Keratinocyte (primary cell): ENCODE data around the gene MEG3. TPM values are rescaled to one million over a fixed set of nuclear protein-coding genes. Genes with fewer than 3 reads are reported as not detected.

Experiments
- DNase-seq: peaks from one replicate; pipeline ENCODE4 v3.0.0-alpha.2; 2011; ENCODE audit warnings: low read depth, missing footprints, low spot score
- FAIRE-seq: peaks from 2 replicates; lab custom pipeline; 2011; peaks lifted over from hg19 to GRCh38; lab: Jason Lieb, UNC
- H2AFZ ChIP-seq: 2 replicates; pipeline ENCODE4 v1.6.0; 2012; ENCODE audit warnings: low read length, control low read depth, inconsistent platforms; ENCODE audit not compliant: control insufficient read depth
- H3K27ac ChIP-seq: 2 replicates; pipeline ENCODE4 v1.5.1; 2011; ENCODE audit warnings: low read length; ENCODE audit not compliant: control insufficient read depth, insufficient read depth
- H3K27me3 ChIP-seq: 3 replicates; pipeline ENCODE4 v1.6.0; 2011; ENCODE audit warnings: low read length; ENCODE audit not compliant: control insufficient read depth, insufficient read depth; ENCODE audit errors: extremely low read depth
- H3K36me3 ChIP-seq, 2 experiments: 2 replicates in 1 of 2; 3 replicates in 1 of 2; pipeline ENCODE4 v1.5.1; 2011; ENCODE audit warnings: low read length in 2 of 2, mild to moderate bottlenecking in 1 of 2; ENCODE audit not compliant: control insufficient read depth in 2 of 2, insufficient read depth in 2 of 2; ENCODE audit errors: extremely low read depth in 1 of 2
- H3K4me1 ChIP-seq: 3 replicates; pipeline ENCODE4 v1.5.1; 2011; ENCODE audit warnings: low read length; ENCODE audit not compliant: control insufficient read depth, insufficient read depth; ENCODE audit errors: extremely low read depth
- H3K4me2 ChIP-seq: 3 replicates; pipeline ENCODE4 v1.6.0; 2011; ENCODE audit warnings: low read depth, low read length; ENCODE audit not compliant: control insufficient read depth, insufficient read depth; ENCODE audit errors: extremely low read depth
- H3K4me3 ChIP-seq, 3 experiments: fragments of 200-600 bp in 1 of 3; sonication (generic) in 1 of 3; 2 replicates in 2 of 3; 3 replicates in 1 of 3; pipeline ENCODE4 v1.5.1; 2011 to 2016; ENCODE audit warnings: low read length in 3 of 3, mild to moderate bottlenecking in 3 of 3, control low read depth in 2 of 3, inconsistent platforms in 1 of 3, low read depth in 1 of 3, mixed read lengths in 1 of 3, mixed run types in 1 of 3, moderate library complexity in 1 of 3; ENCODE audit not compliant: control insufficient read depth in 2 of 3, insufficient read depth in 2 of 3; ENCODE audit errors: extremely low read depth in 1 of 3
- H3K79me2 ChIP-seq: 2 replicates; pipeline ENCODE4 v1.6.0; 2012; ENCODE audit warnings: low read length; ENCODE audit not compliant: control insufficient read depth, insufficient read depth
- H3K9ac ChIP-seq: 3 replicates; pipeline ENCODE4 v1.6.0; 2011; ENCODE audit warnings: low read length; ENCODE audit not compliant: control insufficient read depth, insufficient read depth; ENCODE audit errors: extremely low read depth
- H3K9me1 ChIP-seq: 3 replicates; pipeline ENCODE4 v1.6.0; 2011; ENCODE audit warnings: low read length; ENCODE audit not compliant: control insufficient read depth, insufficient read depth; ENCODE audit errors: extremely low read depth
- H3K9me3 ChIP-seq: 2 replicates; pipeline ENCODE4 v1.5.1; 2012; ENCODE audit warnings: low read depth, low read length; ENCODE audit not compliant: control insufficient read depth
- H4K20me1 ChIP-seq: 3 replicates; pipeline ENCODE4 v1.6.0; 2011; ENCODE audit warnings: low read length; ENCODE audit not compliant: control insufficient read depth, insufficient read depth; ENCODE audit errors: extremely low read depth
- EZH2 ChIP-seq: IDR thresholded peaks from one replicate; pipeline ENCODE4 v1.6.1; 2012; ENCODE audit warnings: inconsistent platforms, mild to moderate bottlenecking, low read length, moderate library complexity
- dilution Hi-C: fragments of 300-500 bp; cut with MboI; formaldehyde crosslinking; loops from one replicate; pipeline ENCODE4 v1.7.0; 2020; ENCODE audit warnings: low sequenced_read_pairs; ENCODE audit not compliant: extremely low pct_ligation_motif_present
- polyA plus RNA-seq, 5 experiments: library from polyadenylated mRNA; depleted of rRNA in 3 of 5; stranded (reverse) in 3 of 5; stranded (forward) in 1 of 5; unstranded in 1 of 5; fragments of >200 nt; gene quantifications; 1 replicate in 1 of 5; 2 replicates in 3 of 5; 3 replicates in 1 of 5; pipeline versions ENCODE4 v1.2.1 to v1.2.3, GENCODE V29; 2011 to 2012; ENCODE audit warnings: missing spikeins in 2 of 5, low read depth in 1 of 5, low replicate concordance in 1 of 5
- TF ChIP-seq, protein P1 (sequence below), 3 experiments: IDR thresholded peaks in 1 of 3; conservative IDR thresholded peaks in 1 of 3; optimal IDR thresholded peaks in 1 of 3; 2 replicates in 2 of 3; 3 replicates in 1 of 3; pipeline versions ENCODE3 to v1.5.1; 2011; ENCODE audit warnings: low read length in 3 of 3, mild to moderate bottlenecking in 3 of 3, moderate library complexity in 2 of 3, control low read depth in 1 of 3, inconsistent platforms in 1 of 3; ENCODE audit not compliant: insufficient read depth in 2 of 3; ENCODE audit errors: extremely low read depth in 1 of 3

MEG3 gene
- polyA plus RNA-seq, 1 donor (not counting 4 experiments of a cell fraction or from before 2014, with no cell fraction given), result 5.6 TPM

- no peaks in the 10 kb centered on the region for H4K20me1 ChIP-seq
- no peaks in the 10 kb centered on the region for H3K36me3 ChIP-seq
- no peak overlapping the region for H3K4me2 ChIP-seq
- H3K9ac ChIP-seq, result no peak overlapping the region
- dilution Hi-C loops, result no loop called here
- DNase-seq (no peak), FAIRE-seq (no peak)
- H3K9me1 ChIP-seq, result no peaks in the 10 kb centered on the region
- H3K27ac ChIP-seq, result no peak overlapping the region
- H3K27me3 ChIP-seq, result no peaks in the 10 kb centered on the region
- TF ChIP-seq EZH2, result no peak
- TF ChIP-seq, protein P1, sequence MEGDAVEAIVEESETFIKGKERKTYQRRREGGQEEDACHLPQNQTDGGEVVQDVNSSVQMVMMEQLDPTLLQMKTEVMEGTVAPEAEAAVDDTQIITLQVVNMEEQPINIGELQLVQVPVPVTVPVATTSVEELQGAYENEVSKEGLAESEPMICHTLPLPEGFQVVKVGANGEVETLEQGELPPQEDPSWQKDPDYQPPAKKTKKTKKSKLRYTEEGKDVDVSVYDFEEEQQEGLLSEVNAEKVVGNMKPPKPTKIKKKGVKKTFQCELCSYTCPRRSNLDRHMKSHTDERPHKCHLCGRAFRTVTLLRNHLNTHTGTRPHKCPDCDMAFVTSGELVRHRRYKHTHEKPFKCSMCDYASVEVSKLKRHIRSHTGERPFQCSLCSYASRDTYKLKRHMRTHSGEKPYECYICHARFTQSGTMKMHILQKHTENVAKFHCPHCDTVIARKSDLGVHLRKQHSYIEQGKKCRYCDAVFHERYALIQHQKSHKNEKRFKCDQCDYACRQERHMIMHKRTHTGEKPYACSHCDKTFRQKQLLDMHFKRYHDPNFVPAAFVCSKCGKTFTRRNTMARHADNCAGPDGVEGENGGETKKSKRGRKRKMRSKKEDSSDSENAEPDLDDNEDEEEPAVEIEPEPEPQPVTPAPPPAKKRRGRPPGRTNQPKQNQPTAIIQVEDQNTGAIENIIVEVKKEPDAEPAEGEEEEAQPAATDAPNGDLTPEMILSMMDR (optimal IDR thresholded peaks at IDR 0.05 in 1 of 3, IDR thresholded peaks at IDR 0.05 in 1 of 3, conservative IDR thresholded peaks at IDR 0.05 in 1 of 3; ENCODE audit: extremely low read depth in 1 of 3, insufficient read depth in 2 of 3, low read length in 3 of 3), result no peak
- no peak overlapping the region for H2AFZ ChIP-seq
- no peaks in the 10 kb centered on the region for H3K4me1 ChIP-seq
- no peaks in the 10 kb centered on the region for H3K9me3 ChIP-seq
- no peaks in the 10 kb centered on the region for H3K79me2 ChIP-seq
- no peak overlapping the region for H3K4me3 ChIP-seq
Observed at GRCh38 chr14:100862277-100862676, 36.4 kb downstream of the MEG3 start.

- FAIRE-seq, result no peak
- H3K27ac ChIP-seq, result no peak overlapping the region
- no peaks in the 10 kb centered on the region for H3K4me1 ChIP-seq
- TF ChIP-seq, protein P1 (optimal IDR thresholded peaks at IDR 0.05 in 1 of 3, IDR thresholded peaks at IDR 0.05 in 1 of 3, conservative IDR thresholded peaks at IDR 0.05 in 1 of 3; ENCODE audit: extremely low read depth in 1 of 3, insufficient read depth in 2 of 3, low read length in 3 of 3), result no peak
- no peak for TF ChIP-seq EZH2
- DNase-seq, result no peak
- no peaks in the 10 kb centered on the region for H3K9me1 ChIP-seq
- H2AFZ ChIP-seq, result no peak overlapping the region
- no peaks in the 10 kb centered on the region for H3K9me3 ChIP-seq
- H3K36me3 ChIP-seq, result no peaks in the 10 kb centered on the region
- dilution Hi-C loops, result no loop called here
- H3K4me2 ChIP-seq, result no peak overlapping the region
- H3K4me3 ChIP-seq, result no peak overlapping the region
- no peak overlapping the region for H3K9ac ChIP-seq
- H3K27me3 ChIP-seq, result no peaks in the 10 kb centered on the region
- no peaks in the 10 kb centered on the region for H4K20me1 ChIP-seq
- no peaks in the 10 kb centered on the region for H3K79me2 ChIP-seq
Observed at GRCh38 chr14:100862793-100863192, 36.9 kb downstream of the MEG3 start.
